Mucosa of stomach (tissue), 1 donor: ENCODE results near the gene RASSF7.
"Not testable (repeated sequence)": the region's sequence is repeated elsewhere in the genome, so short reads cannot be mapped to it uniquely, and the experiment has no call there.

ENCODE experiments used
- H3K27me3 ChIP-seq: one replicate; pipeline ENCODE4 v1.7.0; 2013; ENCODE audit warnings: mild to moderate bottlenecking, low read length; ENCODE audit not compliant: control insufficient read depth, insufficient read depth
- H3K36me3 ChIP-seq: one replicate; pipeline ENCODE4 v1.7.0; 2013; ENCODE audit warnings: low read length; ENCODE audit not compliant: control insufficient read depth, insufficient read depth
- H3K4me1 ChIP-seq: one replicate; pipeline ENCODE4 v1.7.0; 2013; ENCODE audit warnings: mild to moderate bottlenecking, low read length; ENCODE audit not compliant: control insufficient read depth, insufficient read depth
- H3K4me3 ChIP-seq: one replicate; pipeline ENCODE4 v1.7.0; 2013; ENCODE audit warnings: low read length
- H3K9ac ChIP-seq: one replicate; pipeline ENCODE4 v1.7.0; 2013; ENCODE audit warnings: mild to moderate bottlenecking, low read length, moderate library complexity
- H3K9me3 ChIP-seq: one replicate; pipeline ENCODE4 v1.7.0; 2013; ENCODE audit warnings: mild to moderate bottlenecking, low read length, moderate library complexity; ENCODE audit not compliant: control insufficient read depth
- donor health status: Pancreatic carcinoma.

RASSF7 gene

GRCh38 chr11:567629-568292, 7.0 kb downstream of the RASSF7 start:
- H3K9me3 ChIP-seq, result no peaks in the 10 kb centered on the region
- H3K4me3 ChIP-seq, result peak overlapping the region; percentile 25
- no peaks in the 10 kb centered on the region for H3K27me3 ChIP-seq
- H3K9ac ChIP-seq, result peak overlapping the region; percentile 71
- H3K36me3 ChIP-seq, result peaks cover 5% of the 10 kb centered on the region
- peaks cover 35% of the 10 kb centered on the region for H3K4me1 ChIP-seq

GRCh38 chr11:568306-569157, 7.8 kb downstream of the RASSF7 start:
- no peaks in the 10 kb centered on the region for H3K9me3 ChIP-seq
- H3K4me3 ChIP-seq, result peak overlapping the region; percentile 67
- H3K4me1 ChIP-seq, result peaks cover 28% of the 10 kb centered on the region
- H3K36me3 ChIP-seq, result peaks cover 5% of the 10 kb centered on the region
- H3K9ac ChIP-seq, result peak overlapping the region; percentile 88
- H3K27me3 ChIP-seq, result no peaks in the 10 kb centered on the region

GRCh38 chr11:569158-569885, 8.6 kb downstream of the RASSF7 start:
- Histone ChIP-seq H3K4me3 (peak overlapping the region; percentile 67), H3K9ac (peak overlapping the region; percentile 88), H3K36me3 (no peaks in the 10 kb centered on the region), H3K4me1 (peaks cover 22% of the 10 kb centered on the region), H3K9me3 (no peaks in the 10 kb centered on the region), H3K27me3 (no peaks in the 10 kb centered on the region)

GRCh38 chr11:571802-572185, 11.0 kb downstream of the RASSF7 start:
- Histone ChIP-seq H3K36me3 (no peaks in the 10 kb centered on the region), H3K9ac (no peak overlapping the region), H3K4me1 (peaks cover 30% of the 10 kb centered on the region), H3K4me3 (no peak overlapping the region), H3K9me3 (no peaks in the 10 kb centered on the region), H3K27me3 (peaks cover 7% of the 10 kb centered on the region)

GRCh38 chr11:573146-573759, 12.5 kb downstream of the RASSF7 start:
- peaks cover 7% of the 10 kb centered on the region for H3K27me3 ChIP-seq
- no peak overlapping the region for H3K4me3 ChIP-seq
- H3K9ac ChIP-seq, result no peak overlapping the region
- H3K9me3 ChIP-seq, result no peaks in the 10 kb centered on the region
- H3K36me3 ChIP-seq, result no peaks in the 10 kb centered on the region
- peaks cover 30% of the 10 kb centered on the region for H3K4me1 ChIP-seq

- not testable (repeated sequence) for H3K36me3 ChIP-seq, H3K9ac ChIP-seq, H3K27me3 ChIP-seq, H3K4me3 ChIP-seq, H3K9me3 ChIP-seq
- peaks cover 35% of the 10 kb centered on the region for H3K4me1 ChIP-seq
These were observed 13.3 kb downstream of the RASSF7 start for GRCh38 chr11:574031-574570.

GRCh38 chr11:574632-575312, 14.0 kb downstream of the RASSF7 start:
- Histone ChIP-seq H3K9ac (peak overlapping the region; percentile 55), H3K4me1 (peaks cover 39% of the 10 kb centered on the region), H3K27me3 (peaks cover 7% of the 10 kb centered on the region), H3K9me3 (no peaks in the 10 kb centered on the region), H3K36me3 (no peaks in the 10 kb centered on the region), H3K4me3 (peak overlapping the region; percentile 19)

GRCh38 chr11:575313-575995, 14.7 kb downstream of the RASSF7 start:
- peak overlapping the region; percentile 19 for H3K4me3 ChIP-seq
- peak overlapping the region; percentile 55 for H3K9ac ChIP-seq
- peaks cover 45% of the 10 kb centered on the region for H3K4me1 ChIP-seq
- no peaks in the 10 kb centered on the region for H3K36me3 ChIP-seq
- peaks cover 7% of the 10 kb centered on the region for H3K27me3 ChIP-seq
- H3K9me3 ChIP-seq, result no peaks in the 10 kb centered on the region

GRCh38 chr11:575996-576768, 15.4 kb downstream of the RASSF7 start, which contains the start of gene PHRF1:
Gene PHRF1, plus strand, starts transcription at chr11:576470. Its CDS starts 5,043 bp downstream, at chr11:581513.
- Histone ChIP-seq H3K9me3 (no peaks in the 10 kb centered on the region), H3K27me3 (peaks cover 7% of the 10 kb centered on the region), H3K36me3 (no peaks in the 10 kb centered on the region), H3K4me1 (peaks cover 46% of the 10 kb centered on the region), H3K9ac (peak within 1 kb of the TSS; percentile 84), H3K4me3 (peak within 1 kb of the TSS; percentile 77)

- Histone ChIP-seq H3K27me3 (peaks cover 7% of the 10 kb centered on the region), H3K4me3 (peak overlapping the region; percentile 77), H3K9me3 (no peaks in the 10 kb centered on the region), H3K9ac (peak overlapping the region; percentile 79), H3K36me3 (no peaks in the 10 kb centered on the region), H3K4me1 (peaks cover 46% of the 10 kb centered on the region)
These were observed 16.2 kb downstream of the RASSF7 start for GRCh38 chr11:576811-577610.
